Duodenal mucosa (tissue), 2 donors: ENCODE data around the gene DCLK2.
A peak's percentile ranks its signal among the peaks of the same experiment; 100 is the strongest.

ENCODE experiments used
- H3K27ac ChIP-seq: one replicate; pipeline ENCODE4 v1.7.0; 2013; ENCODE audit warnings: low read depth, low read length
- H3K27me3 ChIP-seq, 2 donors: one replicate each; pipeline ENCODE4 v1.7.0; 2013; ENCODE audit warnings: low read length in 2 of 2, control low read depth in 1 of 2; ENCODE audit not compliant: insufficient read depth in 2 of 2, control insufficient read depth in 1 of 2
- H3K36me3 ChIP-seq, 2 donors: one replicate each; pipeline ENCODE4 v1.7.0; 2013; ENCODE audit warnings: low read length in 2 of 2, control low read depth in 1 of 2; ENCODE audit not compliant: insufficient read depth in 2 of 2, control insufficient read depth in 1 of 2
- H3K4me1 ChIP-seq, 2 donors: one replicate each; pipeline ENCODE4 v1.7.0; 2013; ENCODE audit warnings: low read length in 2 of 2, control low read depth in 1 of 2; ENCODE audit not compliant: insufficient read depth in 2 of 2, control insufficient read depth in 1 of 2
- H3K4me3 ChIP-seq, 2 donors: one replicate each; pipeline ENCODE4 v1.7.0; 2013; ENCODE audit warnings: low read length in 2 of 2, low read depth in 1 of 2
- H3K9ac ChIP-seq, 2 donors: one replicate each; pipeline ENCODE4 v1.7.0; 2013; ENCODE audit warnings: low read length in 2 of 2, low read depth in 1 of 2
- H3K9me3 ChIP-seq, 2 donors: one replicate each; pipeline ENCODE4 v1.7.0; 2013; ENCODE audit warnings: low read length in 2 of 2, control low read depth in 1 of 2; ENCODE audit not compliant: control insufficient read depth in 1 of 2

DCLK2 gene

GRCh38 chr4:150078041-150078578 lies at the start of gene DCLK2:
DCLK2 (plus strand) TSS chr4:150078445; CDS start chr4:150079028, 583 bp downstream.
- Histone ChIP-seq H3K9me3 (no peaks in the 10 kb centered on the region), H3K4me1 (peaks cover 0 to 11% of the 10 kb centered on the region in 2 donors), H3K4me3 (peak within 1 kb of the TSS; percentile 61 to 69), H3K27ac (peak within 1 kb of the TSS; percentile 60), H3K36me3 (no peaks in the 10 kb centered on the region), H3K9ac (peak within 1 kb of the TSS; percentile 22 to 32), H3K27me3 (peaks cover 17 to 26% of the 10 kb centered on the region in 2 donors)

DNA sequence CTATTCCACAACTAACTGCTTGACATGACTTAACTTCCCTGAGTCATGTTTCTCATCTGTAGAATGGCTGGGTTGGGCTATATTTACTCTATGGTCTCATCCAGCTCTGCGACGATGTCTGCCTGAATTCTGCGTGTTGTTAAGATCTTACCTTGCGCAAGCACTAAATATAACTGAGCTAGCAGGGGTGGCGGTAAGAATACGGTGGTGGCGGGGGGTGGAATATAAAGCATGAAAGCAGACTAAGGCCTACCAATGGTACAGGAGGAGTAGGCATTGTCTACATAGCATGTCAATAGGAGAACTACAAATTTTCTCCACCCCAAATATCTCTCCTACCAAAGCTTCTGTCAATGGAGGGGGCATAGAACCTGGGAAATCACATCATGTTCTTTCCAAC lies 45.7 kb upstream of the DCLK2 start:
- Histone ChIP-seq H3K4me1 (no peaks in the 10 kb centered on the region), H3K36me3 (no peaks in the 10 kb centered on the region), H3K27ac (no peak overlapping the region), H3K4me3 (no peak overlapping the region), H3K27me3 (no peaks in the 10 kb centered on the region), H3K9me3 (peaks cover 1 to 4% of the 10 kb centered on the region in 2 donors), H3K9ac (no peak overlapping the region)

DNA sequence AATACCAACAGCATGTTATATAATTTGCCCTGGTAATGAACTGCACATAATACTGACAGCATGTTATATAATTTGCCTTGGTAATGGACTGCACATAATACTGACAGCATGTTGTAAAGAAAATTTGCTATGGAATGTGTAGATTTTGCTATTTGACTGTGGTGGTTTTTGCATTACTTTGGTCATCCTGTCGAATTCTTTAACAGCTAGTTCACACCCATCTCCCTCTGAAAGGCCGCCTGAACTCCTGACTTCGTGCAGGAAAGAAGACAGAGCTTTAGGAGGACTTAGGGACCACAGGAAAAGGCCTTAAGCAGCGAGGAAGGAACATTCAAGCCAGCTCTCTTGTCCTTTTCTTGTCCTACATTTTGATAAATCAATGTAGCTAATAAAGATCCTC lies 45.2 kb upstream of the DCLK2 start:
- H3K36me3 ChIP-seq, result no peaks in the 10 kb centered on the region
- no peak overlapping the region for H3K9ac ChIP-seq
- H3K9me3 ChIP-seq, result no peaks in the 10 kb centered on the region
- no peaks in the 10 kb centered on the region for H3K27me3 ChIP-seq
- no peaks in the 10 kb centered on the region for H3K4me1 ChIP-seq
- H3K27ac ChIP-seq, result no peak overlapping the region
- no peak overlapping the region for H3K4me3 ChIP-seq

GRCh38 chr4:150033901-150034300 lies 44.3 kb upstream of the DCLK2 start:
- Histone ChIP-seq H3K4me3 (no peak overlapping the region), H3K36me3 (no peaks in the 10 kb centered on the region), H3K4me1 (no peaks in the 10 kb centered on the region), H3K9ac (no peak overlapping the region), H3K9me3 (no peaks in the 10 kb centered on the region), H3K27me3 (no peaks in the 10 kb centered on the region), H3K27ac (no peak overlapping the region)

DNA sequence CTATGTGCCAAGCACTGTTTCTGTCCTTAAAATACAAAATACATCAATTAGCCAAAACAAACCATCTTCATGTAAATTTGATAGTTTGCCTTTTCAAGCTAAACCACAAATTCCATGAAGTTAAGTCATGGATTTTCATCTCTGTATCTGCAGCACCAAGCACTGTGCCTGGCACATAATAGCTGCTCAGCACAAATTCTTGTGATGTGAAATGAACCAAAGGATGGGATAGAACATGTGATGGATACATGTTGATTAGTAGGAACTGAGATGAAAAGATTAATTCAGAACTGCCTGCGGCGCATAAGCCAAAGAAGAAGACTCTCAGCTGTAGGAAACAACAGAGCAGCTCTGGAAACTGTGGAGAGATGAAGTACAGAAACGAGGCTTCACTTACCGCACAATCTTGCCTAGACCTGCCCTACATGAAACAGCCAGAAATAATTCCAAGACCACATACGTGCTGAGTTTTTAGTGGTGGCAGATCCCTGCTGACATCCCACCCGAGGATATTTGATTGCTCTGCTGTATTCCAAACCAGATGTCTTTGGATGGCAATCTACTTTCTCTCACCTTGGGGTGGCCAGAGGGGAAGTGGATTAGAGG lies 40.9 kb upstream of the DCLK2 start:
- H3K9ac ChIP-seq, result no peak overlapping the region
- H3K27ac ChIP-seq, result no peak overlapping the region
- no peaks in the 10 kb centered on the region for H3K9me3 ChIP-seq
- H3K27me3 ChIP-seq, result no peaks in the 10 kb centered on the region
- H3K4me1 ChIP-seq, result no peaks in the 10 kb centered on the region
- H3K36me3 ChIP-seq, result no peaks in the 10 kb centered on the region
- no peak overlapping the region for H3K4me3 ChIP-seq

DNA sequence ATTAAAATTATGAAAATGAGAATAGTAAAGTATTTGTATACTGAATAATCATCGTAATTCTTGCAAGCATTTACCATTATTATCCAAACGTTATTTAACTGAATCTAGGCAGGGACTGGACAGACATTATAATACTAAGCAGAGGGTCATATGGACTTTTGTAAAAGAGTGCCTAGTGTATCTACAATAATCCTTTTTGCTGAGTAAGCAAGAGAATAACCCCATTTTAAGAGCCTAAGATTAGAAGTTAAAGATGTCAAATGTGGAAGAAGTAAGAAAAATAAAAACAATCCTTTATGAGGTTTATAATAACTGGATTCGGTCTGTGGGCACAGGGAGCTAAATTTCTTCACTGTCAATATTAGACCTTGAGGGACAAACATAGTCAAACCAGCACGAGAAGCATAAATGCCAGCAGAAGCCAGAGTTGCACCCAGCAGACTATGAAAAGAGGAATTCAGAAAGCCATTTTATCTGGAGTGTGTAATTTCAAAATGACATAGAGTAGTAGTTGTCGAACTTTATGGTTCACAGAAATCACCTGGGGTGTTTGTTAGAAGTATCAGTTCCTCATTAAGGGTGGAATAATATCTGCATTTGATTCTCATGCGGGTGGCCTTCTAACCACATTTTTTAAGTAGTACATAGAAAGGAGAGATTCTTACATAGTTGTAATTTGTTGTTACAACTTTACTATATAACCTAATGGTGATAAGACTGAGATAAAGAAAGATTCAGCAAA lies 39.7 kb upstream of the DCLK2 start:
- no peak overlapping the region for H3K9ac ChIP-seq
- no peaks in the 10 kb centered on the region for H3K4me1 ChIP-seq
- H3K9me3 ChIP-seq, result no peaks in the 10 kb centered on the region
- no peak overlapping the region for H3K27ac ChIP-seq
- no peaks in the 10 kb centered on the region for H3K27me3 ChIP-seq
- H3K4me3 ChIP-seq, result no peak overlapping the region
- no peaks in the 10 kb centered on the region for H3K36me3 ChIP-seq

DNA sequence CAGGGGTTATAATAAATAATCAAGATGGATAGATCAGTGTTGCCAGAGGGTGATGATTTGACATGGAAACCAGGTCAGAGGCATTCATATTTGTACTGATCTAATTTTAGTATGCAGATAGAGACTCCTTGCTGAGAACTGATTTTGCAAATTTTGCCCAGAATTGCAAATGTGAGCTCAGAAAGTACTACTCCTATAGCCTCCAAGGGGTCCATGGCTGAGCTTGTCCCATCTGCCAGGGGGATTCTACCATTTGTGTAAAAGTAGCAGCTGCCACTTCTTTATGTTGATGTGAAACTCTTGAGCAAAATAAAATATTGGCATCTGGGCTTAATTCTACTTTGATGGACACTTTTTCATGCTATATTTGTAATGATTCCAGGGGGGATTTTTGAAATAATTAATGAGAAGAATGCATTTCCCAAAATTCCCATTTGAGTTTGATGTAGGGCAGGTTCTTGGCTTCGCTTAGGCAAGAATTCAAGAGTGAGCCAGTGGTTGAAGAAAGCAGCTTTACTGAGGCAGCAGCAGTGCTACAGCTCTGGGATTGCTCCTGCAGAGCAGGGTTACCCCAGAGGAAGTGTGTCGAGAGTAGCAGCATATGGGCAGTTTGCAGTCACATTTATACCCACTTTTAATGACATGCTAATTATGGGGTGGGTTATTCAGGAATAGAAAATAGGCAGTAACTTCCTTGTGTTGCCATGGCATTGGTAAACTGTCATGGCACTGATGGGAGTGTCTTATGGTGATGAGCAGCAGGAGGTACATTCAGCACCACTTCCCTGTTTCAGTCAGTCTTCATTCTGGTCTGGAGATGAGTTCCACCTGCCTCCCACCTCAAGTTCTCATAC lies 38.7 kb upstream of the DCLK2 start:
- H3K4me1 ChIP-seq, result no peaks in the 10 kb centered on the region
- H3K36me3 ChIP-seq, result no peaks in the 10 kb centered on the region
- no peak overlapping the region for H3K9ac ChIP-seq
- H3K27ac ChIP-seq, result no peak overlapping the region
- H3K4me3 ChIP-seq, result no peak overlapping the region
- H3K27me3 ChIP-seq, result no peaks in the 10 kb centered on the region
- H3K9me3 ChIP-seq, result no peaks in the 10 kb centered on the region

DNA sequence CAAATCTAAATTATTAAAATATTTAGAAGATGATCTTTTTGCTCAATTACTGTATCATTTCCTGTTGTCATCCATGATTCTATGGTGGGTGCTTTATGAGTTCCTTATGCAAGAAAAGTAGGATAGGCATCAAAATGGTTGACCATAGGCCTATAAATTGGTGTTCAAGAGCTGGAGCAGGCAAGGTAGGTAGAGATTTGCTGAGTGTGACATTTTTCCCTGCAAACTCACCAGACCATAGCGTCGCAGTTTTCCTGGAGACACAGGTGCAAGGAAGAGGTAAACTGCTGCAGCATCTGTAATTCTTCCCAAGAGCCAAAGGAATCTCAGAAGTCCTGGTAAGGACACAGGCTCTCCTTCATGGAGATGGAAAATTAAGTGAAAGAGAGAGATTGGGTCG lies 33.7 kb upstream of the DCLK2 start:
- Histone ChIP-seq H3K9me3 (no peaks in the 10 kb centered on the region), H3K36me3 (no peaks in the 10 kb centered on the region), H3K9ac (no peak overlapping the region), H3K4me3 (no peak overlapping the region), H3K4me1 (no peaks in the 10 kb centered on the region), H3K27ac (no peak overlapping the region), H3K27me3 (peaks cover 0 to 4% of the 10 kb centered on the region in 2 donors)

- Histone ChIP-seq H3K27me3 (peaks cover 0 to 4% of the 10 kb centered on the region in 2 donors), H3K9me3 (no peaks in the 10 kb centered on the region), H3K9ac (no peak overlapping the region), H3K4me1 (no peaks in the 10 kb centered on the region), H3K36me3 (no peaks in the 10 kb centered on the region), H3K4me3 (no peak overlapping the region), H3K27ac (no peak overlapping the region)
Measured at GRCh38 chr4:150045410-150045809, 32.8 kb upstream of the DCLK2 start.

- no peaks in the 10 kb centered on the region for H3K4me1 ChIP-seq
- H3K27me3 ChIP-seq, result peaks cover 0 to 4% of the 10 kb centered on the region in 2 donors
- no peaks in the 10 kb centered on the region for H3K36me3 ChIP-seq
- no peak overlapping the region for H3K9ac ChIP-seq
- H3K4me3 ChIP-seq, result no peak overlapping the region
- H3K27ac ChIP-seq, result no peak overlapping the region
- no peaks in the 10 kb centered on the region for H3K9me3 ChIP-seq
Measured at GRCh38 chr4:150046728-150047217, 31.5 kb upstream of the DCLK2 start.
